GM10266 (cell line): ENCODE measurements around the gene INVS.
"Not testable (repeated sequence)": the region's sequence is repeated elsewhere in the genome, so short reads cannot be mapped to it uniquely, and the experiment has no call there.

Experiments
- DNase-seq: peaks from one replicate; pipeline ENCODE4 v3.0.0; 2012; ENCODE audit errors: extremely low spot score
- TF ChIP-seq, protein P1 (sequence below): IDR thresholded peaks from 2 replicates; pipeline ENCODE4 v1.5.1; 2012; ENCODE audit warnings: mild to moderate bottlenecking, low read depth; ENCODE audit not compliant: control insufficient read depth, insufficient read depth; ENCODE audit errors: missing control alignments

Gene INVS

DNA sequence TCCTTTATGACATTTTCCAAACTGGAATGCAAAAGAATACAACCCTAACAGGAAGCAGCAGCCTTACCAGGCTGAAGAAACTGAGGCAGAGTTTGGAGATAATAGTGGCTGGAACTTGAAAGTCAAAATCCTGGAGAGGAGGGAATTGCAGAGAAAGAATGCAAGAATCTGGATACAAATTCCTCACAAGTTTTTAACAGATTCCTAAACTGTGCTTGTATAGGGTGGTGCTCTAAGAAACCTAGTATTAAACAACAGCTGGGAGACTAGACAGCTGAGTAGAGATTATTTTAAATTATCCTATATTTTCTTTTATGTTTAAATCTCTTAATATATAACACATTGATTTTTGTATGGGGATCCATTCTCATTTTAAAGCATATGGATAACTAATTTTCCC is 30.7 kb downstream of the INVS start:
- DNase-seq: no peak
- TF ChIP-seq, protein P1, sequence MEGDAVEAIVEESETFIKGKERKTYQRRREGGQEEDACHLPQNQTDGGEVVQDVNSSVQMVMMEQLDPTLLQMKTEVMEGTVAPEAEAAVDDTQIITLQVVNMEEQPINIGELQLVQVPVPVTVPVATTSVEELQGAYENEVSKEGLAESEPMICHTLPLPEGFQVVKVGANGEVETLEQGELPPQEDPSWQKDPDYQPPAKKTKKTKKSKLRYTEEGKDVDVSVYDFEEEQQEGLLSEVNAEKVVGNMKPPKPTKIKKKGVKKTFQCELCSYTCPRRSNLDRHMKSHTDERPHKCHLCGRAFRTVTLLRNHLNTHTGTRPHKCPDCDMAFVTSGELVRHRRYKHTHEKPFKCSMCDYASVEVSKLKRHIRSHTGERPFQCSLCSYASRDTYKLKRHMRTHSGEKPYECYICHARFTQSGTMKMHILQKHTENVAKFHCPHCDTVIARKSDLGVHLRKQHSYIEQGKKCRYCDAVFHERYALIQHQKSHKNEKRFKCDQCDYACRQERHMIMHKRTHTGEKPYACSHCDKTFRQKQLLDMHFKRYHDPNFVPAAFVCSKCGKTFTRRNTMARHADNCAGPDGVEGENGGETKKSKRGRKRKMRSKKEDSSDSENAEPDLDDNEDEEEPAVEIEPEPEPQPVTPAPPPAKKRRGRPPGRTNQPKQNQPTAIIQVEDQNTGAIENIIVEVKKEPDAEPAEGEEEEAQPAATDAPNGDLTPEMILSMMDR: no peak

DNA sequence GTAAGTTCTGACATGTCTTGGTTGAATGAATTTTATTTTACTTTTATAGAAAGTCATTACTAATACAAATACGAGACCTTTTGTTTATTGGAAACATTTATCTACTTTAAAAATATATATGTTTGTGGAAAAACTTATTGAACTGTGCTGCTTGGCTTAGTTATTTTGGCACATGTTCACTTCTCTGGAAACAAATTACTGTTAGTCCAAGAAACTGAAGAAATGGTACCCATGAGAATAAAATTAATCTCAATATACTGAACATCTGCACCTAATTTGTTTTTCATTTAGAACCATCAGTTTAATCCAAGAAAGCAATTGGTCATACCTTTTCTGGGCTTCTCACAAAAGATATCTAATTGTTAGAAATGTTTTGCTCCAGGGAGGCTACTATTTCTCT is 32.2 kb downstream of the INVS start:
- no peak for DNase-seq
- TF ChIP-seq, protein P1: no peak

DNA sequence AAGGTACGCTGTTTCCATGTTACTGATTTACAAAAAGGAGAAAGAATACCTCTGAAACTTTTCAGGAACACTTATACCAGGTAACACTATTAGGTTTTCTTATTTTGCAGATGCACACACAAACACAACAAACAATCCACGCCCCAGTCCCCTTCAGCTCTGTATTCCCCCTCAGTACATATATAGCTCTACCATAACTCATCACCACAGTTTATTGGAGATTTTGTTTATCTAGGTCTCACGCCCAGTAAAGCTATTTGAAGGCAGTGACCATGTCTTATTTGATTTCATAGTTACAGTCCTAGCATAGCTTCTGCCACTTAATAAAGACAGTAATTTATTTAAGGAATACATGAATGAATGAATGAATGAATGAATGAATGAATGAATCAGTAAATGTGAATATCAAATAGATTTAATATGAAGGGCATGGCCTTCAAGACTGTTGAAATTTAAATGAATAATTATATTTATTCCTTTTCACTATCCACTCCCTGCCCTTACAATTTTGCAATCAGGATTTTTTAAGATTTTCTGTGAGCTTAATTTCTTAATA is 32.9 kb downstream of the INVS start:
- no peak for DNase-seq
- TF ChIP-seq, protein P1: no peak

DNA sequence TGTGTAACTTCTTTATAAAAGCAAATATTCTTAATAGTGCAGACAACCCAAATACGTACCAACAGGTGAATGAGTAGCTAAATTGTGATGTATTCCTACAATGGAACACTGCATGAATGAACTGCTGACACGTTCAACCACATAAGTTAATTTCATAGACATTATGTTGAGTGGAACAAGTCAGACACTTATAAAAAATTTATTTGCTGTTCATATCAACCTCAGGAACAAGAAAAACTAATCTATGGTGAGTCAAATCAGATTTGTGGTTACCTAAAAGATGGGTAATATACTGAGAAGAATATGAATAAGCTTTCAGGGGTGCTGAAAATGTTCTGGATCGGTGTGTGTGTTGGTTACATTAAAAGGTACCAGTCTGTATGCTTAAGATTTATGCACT is 35.7 kb downstream of the INVS start:
- no peak for DNase-seq
- TF ChIP-seq, protein P1: no peak

DNA sequence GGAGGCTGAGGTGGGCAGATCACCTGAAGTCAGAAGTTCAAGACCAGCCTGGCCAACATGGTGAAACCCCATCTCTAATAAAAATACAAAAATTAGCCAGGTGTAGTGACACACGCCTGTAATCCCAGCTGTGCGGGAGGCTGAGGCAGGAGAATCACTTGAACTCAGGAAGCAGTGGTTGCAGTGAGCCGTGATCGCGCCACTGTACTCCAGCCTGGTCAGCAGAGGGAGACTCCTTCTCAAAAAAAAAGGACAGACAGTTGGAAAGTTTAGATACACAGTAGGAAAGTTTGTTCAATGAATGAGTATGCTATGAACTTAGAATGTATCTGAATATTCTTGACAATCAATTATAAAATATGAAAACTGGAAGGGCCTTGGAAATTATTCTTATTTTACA is 37.8 kb downstream of the INVS start:
- DNase-seq: not testable (repeated sequence)

DNA sequence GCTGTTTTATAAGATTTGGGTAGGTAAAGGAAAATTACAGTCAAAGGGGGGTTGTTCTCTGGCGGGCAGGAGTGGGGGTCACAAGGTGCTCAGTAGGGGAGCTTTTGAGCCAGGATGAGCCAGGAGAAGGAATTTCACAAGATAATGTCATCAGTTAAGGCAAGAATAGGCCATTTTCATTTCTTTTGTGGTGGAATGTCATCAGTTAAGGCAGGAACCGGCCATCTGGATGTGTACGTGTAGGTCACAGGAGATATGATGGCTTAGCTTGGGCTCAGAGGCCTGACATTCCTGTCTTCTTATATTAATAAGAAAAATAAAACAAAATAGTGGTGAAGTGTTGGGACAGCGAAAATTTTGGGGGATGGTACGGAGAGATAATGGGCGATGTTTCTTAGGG is 41.3 kb downstream of the INVS start:
- not testable (repeated sequence) for DNase-seq

DNA sequence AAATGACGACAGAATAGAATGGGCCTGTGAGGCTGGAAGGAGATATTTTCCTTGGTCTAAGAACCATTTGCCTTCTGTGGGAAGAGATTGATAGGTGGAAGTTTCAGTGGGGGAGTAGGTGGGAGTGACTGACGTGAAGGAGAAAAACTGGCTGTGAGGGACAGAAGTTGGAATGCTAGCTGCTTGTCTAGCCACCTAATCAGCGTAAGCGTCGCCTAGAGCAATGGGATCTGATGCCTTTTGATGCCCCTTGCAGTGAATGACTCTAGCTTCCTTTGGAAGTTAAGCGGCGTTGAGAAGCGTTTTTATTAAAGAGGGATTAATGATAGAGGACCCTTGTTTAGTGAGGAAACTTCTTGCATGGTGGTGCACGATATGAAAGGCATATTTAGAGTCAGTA is 42.8 kb downstream of the INVS start:
- not testable (repeated sequence) for DNase-seq

DNA sequence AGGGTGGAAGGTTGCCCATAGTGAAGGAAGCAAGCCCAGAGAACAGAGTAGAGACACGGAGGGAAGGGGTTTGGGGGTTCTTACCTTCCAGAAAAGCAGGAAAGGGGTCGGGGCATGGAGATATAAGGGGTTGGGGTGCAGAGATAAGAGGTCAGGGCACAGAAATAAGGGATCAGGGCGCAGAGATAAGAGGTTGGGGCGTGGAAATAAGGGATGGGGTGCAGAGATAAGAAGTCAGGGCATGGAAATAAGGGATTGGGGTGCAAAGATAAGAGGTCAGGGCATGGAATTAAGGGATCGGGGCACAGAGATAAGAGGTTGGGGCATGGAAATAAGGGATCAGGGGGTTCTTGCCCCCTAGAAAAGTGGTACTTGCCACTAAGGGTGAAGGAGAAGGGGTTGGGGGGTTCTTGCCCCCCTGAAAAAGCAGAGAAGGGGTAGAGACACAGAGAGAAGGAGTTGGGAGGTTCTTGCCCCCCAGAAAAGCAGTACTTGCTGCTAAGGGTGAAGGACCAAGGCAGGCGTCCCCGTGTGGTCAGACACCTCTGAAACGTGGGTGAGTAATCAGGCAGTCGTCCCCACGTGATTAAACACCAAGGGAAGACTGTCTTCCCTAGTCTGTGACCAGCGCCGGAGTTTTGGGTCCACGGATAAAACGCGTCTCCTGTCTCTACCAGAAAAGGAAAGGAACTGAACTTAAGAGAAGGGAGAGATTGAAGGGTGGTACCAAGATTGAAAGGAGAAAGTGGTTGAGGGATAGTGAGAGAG is 46.3 kb downstream of the INVS start:
- not testable (repeated sequence) for DNase-seq

DNA sequence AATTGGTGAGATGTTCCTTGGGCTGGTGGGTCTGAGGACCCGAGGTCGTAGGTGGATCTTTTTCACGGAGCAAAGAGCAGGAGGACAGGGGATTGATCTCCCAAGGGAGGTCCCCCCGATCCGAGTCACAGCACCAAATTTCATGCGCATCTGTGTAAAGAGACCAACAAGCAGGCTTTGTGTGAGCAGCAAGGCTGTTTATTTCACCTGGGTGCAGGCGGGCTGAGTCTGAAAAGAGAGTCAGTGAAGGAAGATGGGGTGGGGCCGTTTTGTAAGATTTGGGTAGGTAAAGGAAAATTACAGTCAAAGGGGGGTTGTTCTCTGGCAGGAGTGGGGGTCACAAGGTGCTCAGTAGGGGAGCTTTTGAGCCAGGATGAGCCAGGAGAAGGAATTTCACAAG is 46.9 kb downstream of the INVS start:
- DNase-seq: not testable (repeated sequence)

DNA sequence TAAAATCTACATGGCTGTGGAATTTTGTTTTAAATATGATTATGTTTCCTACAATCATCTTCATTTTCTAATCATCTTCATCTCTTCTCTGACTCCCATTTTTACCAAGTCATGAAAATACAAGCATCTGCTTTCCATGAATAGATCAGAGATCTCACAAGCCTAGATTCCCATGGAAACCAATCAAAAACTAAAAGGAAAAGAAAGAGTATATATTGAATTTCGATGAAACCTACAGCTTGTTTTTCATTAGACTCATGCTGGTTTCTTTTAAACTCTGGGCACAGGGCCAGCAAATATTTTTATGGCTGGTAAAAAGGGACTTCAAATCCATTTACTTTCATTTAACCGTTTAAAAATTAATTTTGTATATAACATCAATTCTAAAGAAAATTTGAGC is 51.2 kb downstream of the INVS start:
- no peak for DNase-seq
- TF ChIP-seq, protein P1: no peak
